Mesodermal cell (in vitro differentiated cells): Measurements from ENCODE around the gene PUDP.

ENCODE experiments used
- H3K27ac ChIP-seq: 2 replicates; pipeline ENCODE4 v1.7.0; 2013; ENCODE audit warnings: mild to moderate bottlenecking, low read depth, low read length, moderate library complexity; ENCODE audit not compliant: severe bottlenecking
- H3K36me3 ChIP-seq: 2 replicates; pipeline ENCODE4 v1.7.1; 2013; ENCODE audit warnings: mild to moderate bottlenecking, low read length, moderate library complexity; ENCODE audit not compliant: control insufficient read depth, insufficient read depth
- H3K4me1 ChIP-seq: one replicate; pipeline ENCODE4 v1.7.1; 2013; ENCODE audit warnings: mild to moderate bottlenecking, low read length; ENCODE audit not compliant: insufficient read depth, control insufficient read depth, poor library complexity, severe bottlenecking
- H3K4me3 ChIP-seq: 2 replicates; pipeline ENCODE4 v1.7.0; 2013; ENCODE audit warnings: low read length, control low read depth, mild to moderate bottlenecking; ENCODE audit not compliant: insufficient read depth, poor library complexity, severe bottlenecking; ENCODE audit errors: extremely low read depth
- H3K9me3 ChIP-seq: 2 replicates; pipeline ENCODE4 v1.7.1; 2013; ENCODE audit warnings: mild to moderate bottlenecking, low read length, moderate library complexity; ENCODE audit not compliant: control insufficient read depth
- WGBS, 2 experiments: methylation state at CpG; one replicate each; pipeline ENCODE4 v1.1.5; 2013; ENCODE audit warnings: missing lambda C conversion rate in 2 of 2; ENCODE audit not compliant: insufficient coverage in 2 of 2; 5-methylcytosine and 5-hydroxymethylcytosine counted together

Gene PUDP

DNA sequence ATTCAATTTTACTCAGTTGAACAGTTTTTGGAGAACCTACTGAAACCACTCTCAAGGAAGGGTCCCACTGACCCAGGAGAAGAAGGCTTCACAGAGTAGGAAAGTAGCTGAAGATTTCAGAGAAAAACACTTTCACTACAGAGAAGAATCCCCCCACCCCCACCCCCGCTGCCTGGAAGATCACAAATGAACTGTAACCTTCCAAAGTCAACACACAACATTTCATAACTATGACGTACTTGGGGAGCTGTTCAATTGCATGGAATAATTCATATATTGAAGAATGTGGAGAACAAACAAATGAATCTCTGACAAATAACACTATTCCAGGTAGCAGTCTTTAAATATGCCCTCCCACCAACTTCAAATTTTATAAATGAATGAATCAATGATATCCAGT is 86.5 kb downstream of the PUDP start:
- Histone ChIP-seq H3K4me1 (no peaks in the 10 kb centered on the region), H3K27ac (no peak overlapping the region), H3K4me3 (no peak overlapping the region), H3K36me3 (peaks cover 4% of the 10 kb centered on the region), H3K9me3 (no peaks in the 10 kb centered on the region)
- WGBS, 2 experiments = no CpG with 5 or more reads among the region's 2 CpGs

DNA sequence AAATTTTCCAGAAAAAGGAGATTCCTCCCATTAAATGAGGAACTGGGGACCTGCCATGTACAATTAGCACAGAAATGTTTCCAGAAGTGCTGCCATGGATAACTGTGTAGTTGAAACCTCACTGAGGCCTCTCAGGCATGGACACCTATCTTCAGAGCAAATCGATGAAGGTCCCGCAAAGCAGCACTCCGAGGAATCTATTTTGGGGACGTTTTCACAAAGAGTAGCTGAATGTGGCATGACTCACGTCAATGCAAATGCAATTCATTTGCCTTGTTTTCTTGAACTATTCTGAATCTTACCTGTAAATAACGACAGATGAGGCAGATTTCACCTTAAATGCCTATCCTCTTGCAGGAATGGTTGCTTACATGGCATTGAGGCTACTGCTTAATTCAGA is 87.5 kb downstream of the PUDP start:
- no peak overlapping the region for H3K4me3 ChIP-seq
- H3K4me1 ChIP-seq = no peaks in the 10 kb centered on the region
- WGBS, 2 experiments = 97 to 98% methylated on average over 4 of the region's 6 CpGs
- H3K36me3 ChIP-seq = peaks cover 2% of the 10 kb centered on the region
- H3K9me3 ChIP-seq = no peaks in the 10 kb centered on the region
- H3K27ac ChIP-seq = no peak overlapping the region

DNA sequence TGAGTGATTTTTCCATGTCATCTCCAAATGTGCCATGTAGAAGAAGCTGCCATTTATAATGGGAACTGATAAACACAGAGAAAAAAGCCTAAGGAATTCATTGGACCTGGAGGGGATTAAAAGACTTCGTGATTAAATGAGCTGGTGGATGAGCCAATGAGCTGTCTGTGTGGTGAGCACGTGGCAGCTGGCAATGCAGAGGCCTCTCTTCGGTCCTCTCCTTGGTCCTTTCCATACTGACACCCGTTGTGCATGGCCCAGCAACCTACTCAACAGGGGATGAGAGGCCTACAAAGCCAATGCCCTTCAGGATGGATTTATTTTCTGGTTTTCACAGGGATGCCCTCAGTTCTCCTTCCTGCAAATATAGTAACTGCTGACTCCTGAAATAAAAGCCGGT is 88.1 kb downstream of the PUDP start:
- Histone ChIP-seq H3K36me3 (peaks cover 2% of the 10 kb centered on the region), H3K9me3 (no peaks in the 10 kb centered on the region), H3K4me3 (no peak overlapping the region), H3K4me1 (no peaks in the 10 kb centered on the region), H3K27ac (no peak overlapping the region)
- WGBS, 2 experiments = 100% methylated on average over 1 of the region's 5 CpGs; no CpG with 5 or more reads in 1 of the 2 experiments

DNA sequence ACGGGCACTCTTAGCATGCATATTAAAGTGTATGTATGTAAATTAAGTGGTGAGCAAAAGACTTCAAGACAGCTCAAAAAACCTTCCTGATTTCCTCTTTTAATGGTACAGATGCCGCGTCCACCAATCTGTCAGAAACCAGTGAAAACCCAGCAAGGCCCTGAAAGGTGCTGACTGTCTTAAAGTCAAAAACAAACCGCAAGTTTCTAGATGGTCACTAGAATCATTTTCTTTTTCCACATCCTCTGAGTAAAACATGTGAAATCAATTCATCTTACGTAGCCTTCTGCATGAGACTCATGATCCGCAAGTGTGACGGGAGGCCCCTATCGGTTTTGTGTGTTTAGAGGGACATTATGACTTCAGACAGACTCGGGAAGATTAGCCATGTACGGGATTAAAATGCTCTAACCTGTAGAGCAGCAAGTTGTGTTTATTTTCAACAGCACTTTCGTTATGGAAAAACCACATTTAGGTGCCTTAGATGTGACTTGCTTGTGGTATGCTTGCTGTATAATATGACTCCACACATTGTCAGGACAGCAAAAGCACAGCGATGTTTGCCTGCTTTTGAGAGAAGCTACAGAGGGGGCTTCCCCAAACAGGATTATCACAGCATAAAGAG is 88.6 kb downstream of the PUDP start:
- 83 to 98% methylated on average over 1 to 8 of the region's 12 CpGs for WGBS, 2 experiments

DNA sequence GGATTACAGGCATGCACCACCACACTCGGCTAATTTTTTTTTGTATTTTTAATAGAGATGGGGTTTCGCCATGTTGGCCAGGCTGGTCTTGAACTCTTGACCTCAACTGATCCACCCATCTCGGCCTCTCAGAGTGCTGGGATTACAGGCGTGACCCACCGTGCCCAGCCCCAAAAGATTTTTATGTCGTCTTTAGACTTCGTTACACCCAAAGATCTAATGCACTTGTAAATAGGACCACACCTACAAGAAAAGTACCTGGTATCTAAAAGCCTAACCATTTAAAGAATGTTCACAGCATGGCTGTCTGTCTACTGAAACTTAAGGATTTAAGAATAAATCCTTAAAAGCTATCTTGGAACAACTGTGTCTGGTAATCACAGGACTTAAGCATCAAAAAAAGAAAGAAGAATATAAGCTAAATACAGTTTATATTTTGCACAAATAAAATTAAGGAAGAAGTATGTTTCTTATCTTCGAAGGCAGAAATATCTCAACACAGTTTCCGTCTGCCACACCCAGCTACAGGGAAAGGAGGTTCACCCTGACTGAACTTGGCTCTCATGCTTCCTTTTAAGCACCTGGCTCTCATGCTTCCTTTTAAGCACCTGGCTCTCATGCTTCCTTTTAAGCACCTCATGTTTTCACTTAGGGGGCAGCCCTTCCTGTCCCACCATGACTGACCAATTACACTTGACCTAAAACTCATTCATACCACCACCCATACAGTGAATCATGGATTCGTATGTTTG is 92.4 kb downstream of the PUDP start:
- WGBS, 2 experiments = 89 to 95% methylated on average over 3 to 4 of the region's 10 CpGs

More for the DNA sequence above, 88.6 kb downstream of the PUDP start:
- Histone ChIP-seq H3K4me1 (no peaks in the 10 kb centered on the region), H3K9me3 (no peaks in the 10 kb centered on the region), H3K27ac (no peak overlapping the region), H3K36me3 (peaks cover 2% of the 10 kb centered on the region), H3K4me3 (no peak overlapping the region)

DNA sequence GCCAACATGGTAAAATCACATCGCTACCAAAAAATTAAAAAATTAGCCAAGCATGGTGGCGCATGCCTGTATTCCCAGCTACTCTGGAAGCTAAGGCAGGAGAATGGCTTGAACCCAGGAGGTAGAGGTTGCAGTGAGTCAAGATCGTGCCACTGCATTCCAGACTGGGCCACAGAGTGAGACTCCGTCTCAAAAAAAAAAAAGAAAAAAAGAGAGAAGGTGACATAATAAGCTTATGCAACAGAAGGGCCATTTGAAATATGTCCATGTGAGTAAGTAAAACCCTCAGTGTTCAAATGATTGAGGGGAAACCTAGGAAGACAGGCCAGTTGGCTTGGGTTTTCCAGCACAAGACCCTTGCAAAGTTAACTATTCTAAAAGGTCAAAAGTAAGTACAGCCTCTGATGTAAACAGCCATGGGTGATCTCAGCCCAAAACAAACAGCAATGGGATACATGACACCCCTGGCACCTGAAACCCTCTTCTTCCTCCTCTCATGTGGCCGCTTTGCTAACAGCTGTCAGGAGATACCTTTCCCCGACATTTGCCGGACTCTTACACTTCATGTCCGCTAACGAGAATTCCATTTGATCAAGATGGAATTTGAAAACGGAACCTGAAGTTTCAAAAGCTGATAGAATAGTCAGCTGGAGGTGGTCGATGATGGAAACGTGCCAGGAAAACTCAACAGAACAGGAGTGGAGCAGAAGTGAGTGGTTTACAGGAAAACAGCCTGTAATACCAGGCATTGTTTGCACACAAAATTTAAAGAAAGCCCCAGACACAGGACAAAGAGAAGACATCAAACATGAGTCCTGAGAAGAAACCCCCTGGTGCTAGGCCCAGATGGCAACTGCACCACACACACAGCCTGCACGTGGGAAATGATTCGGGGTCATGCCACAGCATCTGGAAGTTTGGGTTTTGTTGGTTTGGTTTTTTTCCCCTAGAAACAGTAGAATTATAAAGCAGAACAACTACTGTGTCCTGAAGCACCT is 93.4 kb downstream of the PUDP start:
- no peak overlapping the region for H3K4me3 ChIP-seq
- no peaks in the 10 kb centered on the region for H3K9me3 ChIP-seq
- WGBS, 2 experiments = 60 to 93% methylated on average over 1 to 6 of the region's 14 CpGs

More for the DNA sequence above, 92.4 kb downstream of the PUDP start:
- no peaks in the 10 kb centered on the region for H3K4me1 ChIP-seq
- no peak overlapping the region for H3K27ac ChIP-seq
- no peak overlapping the region for H3K4me3 ChIP-seq
- H3K36me3 ChIP-seq = peaks cover 2% of the 10 kb centered on the region
- no peaks in the 10 kb centered on the region for H3K9me3 ChIP-seq

DNA sequence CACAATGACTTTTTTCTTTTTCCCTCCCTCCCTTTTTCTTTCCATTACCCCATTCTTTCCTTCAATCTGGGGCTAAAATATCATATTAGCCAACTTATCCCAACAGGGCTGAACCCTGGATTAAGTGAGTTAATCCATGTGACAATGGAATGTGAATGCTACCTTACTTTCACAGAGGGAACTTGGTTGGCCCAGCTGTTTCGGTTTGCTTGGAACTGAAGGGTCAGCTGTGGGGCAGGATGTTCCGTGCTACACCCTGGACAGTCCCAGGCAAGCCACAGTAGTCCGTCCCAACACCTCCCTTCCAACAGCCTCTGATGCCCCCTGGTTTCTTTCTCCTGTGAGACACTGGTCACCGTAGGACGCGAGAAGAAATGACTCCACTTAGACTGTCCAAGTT is 95.4 kb downstream of the PUDP start:
- Histone ChIP-seq H3K4me1 (no peaks in the 10 kb centered on the region), H3K9me3 (no peaks in the 10 kb centered on the region), H3K4me3 (no peak overlapping the region), H3K27ac (no peak overlapping the region), H3K36me3 (peaks cover 2% of the 10 kb centered on the region)
- WGBS, 2 experiments = no CpG with 5 or more reads among the region's 6 CpGs

More for the DNA sequence above, 93.4 kb downstream of the PUDP start:
- no peak overlapping the region for H3K27ac ChIP-seq
- no peaks in the 10 kb centered on the region for H3K4me1 ChIP-seq
- peaks cover 2% of the 10 kb centered on the region for H3K36me3 ChIP-seq

DNA sequence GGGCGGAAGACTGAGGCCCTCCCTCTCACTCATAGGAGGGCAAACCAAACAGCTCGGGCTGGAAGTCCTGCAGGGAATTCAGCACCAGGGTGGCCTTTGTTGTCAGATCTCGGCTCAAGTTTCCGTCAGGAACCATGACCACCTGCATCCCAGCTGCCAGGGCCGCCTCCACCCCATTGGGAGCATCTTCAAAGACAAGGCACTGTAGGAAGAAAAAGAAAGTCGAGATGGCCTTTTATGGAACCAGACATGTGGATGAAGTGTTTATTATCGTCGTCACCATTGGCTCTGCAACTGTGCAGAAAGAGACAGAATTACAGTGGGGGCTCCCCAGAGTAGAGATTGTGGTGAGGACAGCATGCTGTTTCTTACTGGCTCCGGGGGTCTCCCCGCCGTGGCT is 97.7 kb downstream of the PUDP start:
- no peak overlapping the region for H3K27ac ChIP-seq
- no peaks in the 10 kb centered on the region for H3K4me1 ChIP-seq
- no peaks in the 10 kb centered on the region for H3K36me3 ChIP-seq
- no peak overlapping the region for H3K4me3 ChIP-seq
- WGBS, 2 experiments = 49 to 100% methylated on average over 2 to 3 of the region's 11 CpGs
- no peaks in the 10 kb centered on the region for H3K9me3 ChIP-seq

DNA sequence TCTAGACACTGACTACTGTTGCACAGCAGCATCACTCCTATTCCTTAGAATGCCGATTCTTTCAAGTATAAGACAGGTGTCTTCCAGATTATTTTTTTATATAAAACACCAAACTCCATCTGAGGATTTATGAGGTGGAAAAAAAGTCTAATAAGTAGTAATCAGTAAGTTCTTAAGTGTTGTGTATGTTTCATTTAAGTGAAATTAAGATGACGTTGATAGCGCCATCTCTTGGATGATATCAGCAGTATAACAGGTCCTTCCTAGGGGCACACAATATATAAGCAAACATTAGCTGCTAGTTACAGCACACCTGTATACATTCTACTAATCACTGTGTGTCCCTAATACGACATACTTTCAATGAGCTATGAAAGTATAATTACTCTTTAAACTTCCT is 100.0 kb downstream of the PUDP start:
- no peaks in the 10 kb centered on the region for H3K9me3 ChIP-seq
- no peak overlapping the region for H3K4me3 ChIP-seq
- peaks cover 5% of the 10 kb centered on the region for H3K4me1 ChIP-seq
- H3K36me3 ChIP-seq = no peaks in the 10 kb centered on the region
- no peak overlapping the region for H3K27ac ChIP-seq
- no CpG with 5 or more reads among the region's 4 CpGs for WGBS, 2 experiments

DNA sequence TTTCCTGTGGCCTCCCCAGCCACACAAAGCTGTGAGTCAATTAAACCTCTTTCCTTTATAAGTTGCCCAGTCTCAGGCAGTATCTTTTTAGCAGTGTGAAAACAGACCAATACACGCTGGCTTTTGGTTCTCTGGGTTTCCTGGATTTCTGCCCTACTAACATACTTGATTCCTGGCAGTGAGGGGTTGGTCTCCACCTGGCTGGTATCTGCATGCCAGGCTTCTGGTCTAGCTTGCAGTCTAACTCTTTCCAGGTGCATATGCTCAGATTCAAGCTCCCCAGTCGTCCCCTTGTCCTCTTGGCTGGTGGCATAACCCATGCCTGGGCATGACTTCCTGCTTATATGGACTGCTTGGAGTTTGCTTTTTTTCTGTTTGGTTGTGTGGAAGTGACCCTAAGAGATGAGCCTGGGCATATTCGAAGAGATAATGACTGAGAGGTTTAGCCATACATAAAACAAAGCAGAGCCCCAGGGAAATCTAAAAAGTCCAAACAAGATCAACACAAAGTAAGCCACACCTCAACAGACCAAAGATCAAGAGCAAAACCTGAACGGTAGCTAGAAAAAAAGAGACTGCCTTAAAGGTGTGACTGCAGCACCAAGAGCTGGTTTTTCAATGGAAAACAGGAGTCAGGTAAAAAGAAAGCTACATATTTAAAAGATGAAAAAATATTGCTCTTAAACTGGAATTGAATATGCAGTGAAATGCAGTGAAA is 102.6 kb downstream of the PUDP start:
- WGBS, 2 experiments = no CpG with 5 or more reads among the region's 4 CpGs
- H3K9me3 ChIP-seq = no peaks in the 10 kb centered on the region
- H3K4me1 ChIP-seq = peaks cover 5% of the 10 kb centered on the region
- H3K36me3 ChIP-seq = no peaks in the 10 kb centered on the region
- no peak overlapping the region for H3K27ac ChIP-seq
- H3K4me3 ChIP-seq = no peak overlapping the region
